ENCODE data around the gene ENTHD1.
"Not testable (repeated sequence)": the region's sequence is repeated elsewhere in the genome, so short reads cannot be mapped to it uniquely, and the experiment has no call there.

Gene ENTHD1

GRCh38 chr22:39883057-39883456, 10.5 kb downstream of the ENTHD1 start:
- DNase-seq (ENCODE audit: extremely low read depth, low read depth) = no peak
- no peak for TF ChIP-seq CTCF (IDR thresholded peaks at IDR 0.05; ENCODE audit: low read depth, low read length)

DNA sequence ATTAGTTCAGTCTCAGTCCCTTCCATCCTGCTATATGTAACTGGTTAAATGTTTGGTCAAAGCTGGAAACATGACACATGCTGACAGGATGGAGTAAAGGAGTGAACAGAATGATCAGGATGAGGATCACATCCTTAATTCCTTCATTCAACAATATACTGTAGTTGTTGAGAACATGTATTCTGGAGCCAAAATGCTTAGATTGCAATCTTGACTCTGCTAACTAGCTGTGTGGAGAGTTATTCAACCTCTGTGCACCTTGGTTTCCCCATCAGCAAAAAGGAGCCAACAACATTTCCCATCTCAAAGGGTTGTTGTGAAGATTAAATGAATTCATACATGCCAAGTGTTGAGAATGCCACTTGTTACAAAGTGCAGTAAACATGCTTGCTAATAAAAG, 12.8 kb downstream of the ENTHD1 start:
- no peak for TF ChIP-seq CTCF (IDR thresholded peaks at IDR 0.05; ENCODE audit: low read depth, low read length)
- DNase-seq (ENCODE audit: extremely low read depth, low read depth) = no peak

- no peak for DNase-seq (ENCODE audit: extremely low read depth, low read depth)
- no peak for TF ChIP-seq CTCF (IDR thresholded peaks at IDR 0.05; ENCODE audit: low read depth, low read length)
Observed at GRCh38 chr22:39877079-39877845, 16.3 kb downstream of the ENTHD1 start.

DNA sequence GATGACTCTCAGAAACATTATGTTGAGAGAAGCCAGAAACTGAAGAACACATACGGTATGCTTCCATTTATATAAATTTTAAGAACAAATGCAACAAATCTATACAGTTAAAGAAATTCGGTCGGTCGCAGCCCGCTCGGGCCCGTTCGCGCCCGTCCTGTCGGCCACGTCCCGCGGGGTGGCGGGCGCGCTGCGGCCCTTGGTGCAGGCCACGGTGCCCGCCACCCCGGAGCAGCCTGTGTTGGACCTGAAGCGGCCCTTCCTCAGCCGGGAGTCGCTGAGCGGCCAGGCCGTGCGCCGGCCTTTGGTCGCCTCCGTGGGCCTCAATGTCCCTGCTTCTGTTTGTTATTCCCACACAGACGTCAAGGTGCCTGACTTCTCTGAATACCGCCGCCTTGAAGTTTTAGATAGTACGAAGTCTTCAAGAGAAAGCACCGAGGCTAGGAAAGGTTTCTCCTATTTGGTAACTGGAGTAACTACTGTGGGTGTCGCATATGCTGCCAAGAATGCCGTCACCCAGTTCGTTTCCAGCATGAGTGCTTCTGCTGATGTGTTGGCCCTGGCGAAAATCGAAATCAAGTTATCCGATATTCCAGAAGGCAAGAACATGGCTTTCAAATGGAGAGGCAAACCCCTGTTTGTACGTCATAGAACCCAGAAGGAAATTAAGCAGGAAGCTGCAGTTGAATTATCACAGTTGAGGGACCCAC, 18.2 kb downstream of the ENTHD1 start:
- DNase-seq (ENCODE audit: extremely low read depth, low read depth) = not testable (repeated sequence)

GRCh38 chr22:39873965-39874364, 19.6 kb downstream of the ENTHD1 start:
- no peak for DNase-seq (ENCODE audit: extremely low read depth, low read depth)
- no peak for TF ChIP-seq CTCF (IDR thresholded peaks at IDR 0.05; ENCODE audit: low read depth, low read length)

GRCh38 chr22:39872548-39872947, 21.0 kb downstream of the ENTHD1 start:
- no peak for TF ChIP-seq CTCF (IDR thresholded peaks at IDR 0.05; ENCODE audit: low read depth, low read length)
- no peak for DNase-seq (ENCODE audit: extremely low read depth, low read depth)

GRCh38 chr22:39871008-39871798, 22.4 kb downstream of the ENTHD1 start:
- no peak for DNase-seq (ENCODE audit: extremely low read depth, low read depth)
- TF ChIP-seq CTCF (IDR thresholded peaks at IDR 0.05; ENCODE audit: low read depth, low read length) = no peak

DNA sequence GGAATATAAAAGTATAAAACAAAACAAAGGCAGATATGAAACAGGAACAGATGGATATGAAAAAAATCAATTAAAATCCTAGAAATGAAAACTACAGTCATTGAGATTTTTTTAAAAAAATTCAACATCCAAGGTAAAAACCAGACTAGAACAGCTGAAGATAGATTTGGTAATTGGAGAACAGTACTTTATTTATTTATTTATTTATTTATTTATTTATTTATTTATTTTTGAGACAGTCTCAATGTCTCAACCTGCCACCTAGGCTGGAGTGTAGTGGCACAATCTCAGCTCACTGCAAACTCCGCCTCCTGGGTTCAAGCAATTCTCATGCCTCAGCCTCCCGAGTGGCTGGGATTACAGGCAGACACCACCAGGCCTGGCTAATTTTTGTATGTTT, 23.8 kb downstream of the ENTHD1 start:
- not testable (repeated sequence) for DNase-seq (ENCODE audit: extremely low read depth, low read depth)

Measured in AG09319 (cell line).